K562 (cell line): ENCODE results near the gene MYL6B. TPM values are rescaled to one million over a fixed set of nuclear protein-coding genes. Genes with fewer than 3 reads are reported as not detected.
A peak's percentile ranks its signal among the peaks of the same experiment; 100 is the strongest.

ENCODE experiments used
- AFF1 ChIP-seq, 2 experiments: fragments of 450-650 bp; IDR thresholded peaks; 2 replicates each; pipeline ENCODE4 v1.6.1; 2018; ENCODE audit warnings: mild to moderate bottlenecking in 2 of 2, low read depth in 1 of 2; ENCODE audit not compliant: partially characterized antibody in 2 of 2
- CREB3 ChIP-seq: fragments of 450-650 bp; conservative IDR thresholded peaks from 2 replicates; pipeline ENCODE4 v1.6.1; 2016; ENCODE audit warnings: missing genetic modification characterization, low read depth, mild to moderate bottlenecking, missing compliant biosample characterization, moderate library complexity
- HMBOX1 ChIP-seq: sonication (generic); IDR thresholded peaks from 2 replicates; pipeline ENCODE4 v1.6.1; 2016
- JUND ChIP-seq, 2 experiments: IDR thresholded peaks; 2 replicates in 1 of 2; 3 replicates in 1 of 2; pipeline ENCODE4 v1.6.1; 2011; ENCODE audit warnings: borderline replicate concordance in 2 of 2, low read depth in 2 of 2, low read length in 2 of 2, improper control_type of control experiment in 1 of 2, missing biosample characterization in 1 of 2, missing genetic modification characterization in 1 of 2, missing genetic modification reagents in 1 of 2
- LCOR ChIP-seq: sonication (generic); formaldehyde crosslinking; IDR thresholded peaks from 2 replicates; pipeline ENCODE4 v1.8.0; 2022; ENCODE audit warnings: mild to moderate bottlenecking, missing genetic modification reagents
- NR2C2 ChIP-seq, 2 experiments: fragments of 200-800 bp in 1 of 2; sonication (Bioruptor generic) in 1 of 2; sonication (generic) in 1 of 2; formaldehyde crosslinking in 1 of 2; IDR thresholded peaks; 2 replicates each; pipeline versions ENCODE4 v1.6.1 to v1.8.0; 2016 to 2022; ENCODE audit warnings: mild to moderate bottlenecking in 1 of 2, missing compliant biosample characterization in 1 of 2, missing genetic modification characterization in 1 of 2, missing genetic modification reagents in 1 of 2
- PCBP2 ChIP-seq: fragments of 200-400 bp; formaldehyde crosslinking; IDR thresholded peaks from 2 replicates; pipeline ENCODE4 v1.6.1; 2018; ENCODE audit warnings: low read length, low read depth, mild to moderate bottlenecking, moderate library complexity; ENCODE audit not compliant: poor library complexity, severe bottlenecking
- RBFOX2 ChIP-seq: fragments of 200-400 bp; formaldehyde crosslinking; IDR thresholded peaks from 2 replicates; pipeline ENCODE4 v1.6.1; 2017; ENCODE audit warnings: low read depth, mild to moderate bottlenecking, low read length, moderate library complexity
- SMARCA4 ChIP-seq: fragments of 450-650 bp; IDR thresholded peaks from 2 replicates; pipeline ENCODE4 v1.6.1; 2016
- SUPT5H ChIP-seq: fragments of 450-650 bp; IDR thresholded peaks from 2 replicates; pipeline ENCODE4 v1.6.1; 2016
- ZBTB43 ChIP-seq: sonication (generic); formaldehyde crosslinking; IDR thresholded peaks from 2 replicates; pipeline ENCODE4 v1.8.0; 2023; ENCODE audit warnings: mild to moderate bottlenecking, missing genetic modification reagents
- ZBTB5 ChIP-seq: fragments of 450-650 bp; IDR thresholded peaks from 2 replicates; pipeline ENCODE4 v1.6.1; 2017; ENCODE audit warnings: antibody characterized with exemption
- ZNF347 ChIP-seq: fragments of 450-650 bp; formaldehyde crosslinking; IDR thresholded peaks from 2 replicates; pipeline ENCODE4 v1.4.0; 2020; ENCODE audit warnings: low read depth, mild to moderate bottlenecking, moderate library complexity
- polyA plus RNA-seq, 8 experiments: library from polyadenylated mRNA; depleted of rRNA in 4 of 8; stranded (reverse) in 5 of 8; unstranded in 3 of 8; fragments of >200 nt; fragmentation: Nextera tagmentation in 2 of 8; fragmentation: Illumina TruSeq in 1 of 8; extraction: Ambion mirVana in 2 of 8; extraction: Trizol in 1 of 8; gene quantifications; 2 replicates each; pipeline versions ENCODE4 v1.2.1 to v1.2.3, GENCODE V29; 2011 to 2014; ENCODE audit warnings: inconsistent platforms in 1 of 8, missing spikeins in 1 of 8
- total RNA-seq, 7 experiments: library from RNA; depleted of rRNA in 6 of 7; stranded (reverse); fragments of >200 nt in 6 of 7; fragmentation: Illumina TruSeq in 2 of 7; extraction: Trizol in 2 of 7; gene quantifications; 2 replicates each; pipeline versions ENCODE4 v1.2.1 to v1.2.3, GENCODE V29; 2011 to 2021; ENCODE audit warnings: low replicate concordance in 1 of 7

Gene MYL6B
- total and polyA plus RNA-seq, 9 of the 15 experiments (the other 6 are each of a cell fraction or from before 2014, with no cell fraction given): 42.8 to 77.3 (median 68.6) TPM

GRCh38 chr12:56127888-56128669 is 24.3 kb upstream of the MYL6B start, which contains the start of gene ESYT1 (continued):
- TF ChIP-seq AFF1 (IDR thresholded peaks at IDR 0.05; ENCODE audit: low read depth in 1 of 2, partially characterized antibody in 2 of 2) (no peak), ZNF347 (no peak), RBFOX2 (peak; percentile 97), HMBOX1 (0 out of 2 replicates have a peak, but pooled peaks have one; percentile 62), ZBTB43 (CRISPR knock-in tag) (no peak), SMARCA4 (no peak), NR2C2 (CRISPR knock-in tag; IDR thresholded peaks at IDR 0.05) (no peak), NR2C2 (tag; IDR thresholded peaks at IDR 0.05) (peak; percentile 12; the same call in 1 of the 2 replicates), LCOR (peak; percentile 98), PCBP2 (no peak), ZBTB5 (peak; percentile 10; the same call in 1 of the 2 replicates), SUPT5H (peak; percentile 89), JUND (IDR thresholded peaks at IDR 0.05; ENCODE audit: borderline replicate concordance, low read depth, low read length) (peak; percentile 100), JUND (tag; IDR thresholded peaks at IDR 0.05; ENCODE audit: borderline replicate concordance, low read depth, low read length) (peak; percentile 99; the same call in 2 of the 3 replicates), CREB3 (tag) (no peak)
